ENCODE results near the gene ENTPD1. TPM values are rescaled to one million over a fixed set of nuclear protein-coding genes. Genes with fewer than 3 reads are reported as not detected.
"Not testable (repeated sequence)": the region's sequence is repeated elsewhere in the genome, so short reads cannot be mapped to it uniquely, and the experiment has no call there.

The ENTPD1 gene
- polyA plus RNA-seq, 6 donors from 2014 or later: 39.0 to 59.2 (median 48.9) TPM

DNA sequence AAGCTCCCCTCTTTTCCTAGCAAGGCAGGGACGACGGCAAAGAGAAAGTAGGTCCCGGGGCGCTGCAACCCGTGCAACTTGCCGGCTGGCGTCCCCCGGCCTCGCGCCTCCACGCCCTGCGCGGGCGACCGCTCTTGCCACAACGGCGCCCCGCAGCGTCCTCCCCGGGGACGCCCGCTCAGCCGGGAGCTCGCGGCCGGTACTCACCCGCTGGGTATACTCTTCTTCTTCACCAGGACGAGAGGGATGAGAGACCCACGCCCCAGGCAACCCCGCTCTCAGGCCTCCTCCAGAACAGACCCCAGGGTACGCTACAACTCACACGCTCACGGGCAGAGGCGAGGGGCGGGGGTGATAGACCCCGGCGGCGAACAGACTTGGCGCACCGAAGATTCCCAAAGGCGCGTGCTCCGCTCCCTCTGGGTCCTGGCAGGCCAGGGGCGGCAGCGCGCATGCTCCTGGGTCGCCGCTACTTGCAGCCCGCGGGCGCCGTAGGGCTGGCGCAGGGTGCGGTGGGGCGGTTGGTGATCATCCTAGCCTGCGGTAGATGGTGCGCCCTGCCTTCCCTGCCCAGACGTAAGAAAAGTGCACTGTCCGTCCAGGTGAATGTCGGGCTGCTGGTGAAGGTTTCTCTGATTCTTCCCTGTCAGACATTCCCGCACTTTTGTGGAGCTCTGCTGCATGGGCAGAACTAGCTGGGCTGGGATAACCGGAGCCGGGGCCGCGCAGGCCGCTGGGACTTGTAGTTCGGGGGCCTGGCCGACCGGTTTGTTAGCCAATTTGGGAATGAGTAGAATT is 151.7 kb downstream of the ENTPD1 start, which contains the start of gene CC2D2B:
TSS of gene CC2D2B (plus strand) at position 520 of the 798 bp plus-strand sequence. CDS start 3,349 bp downstream, outside the sequence.
- DNase-seq: peak; percentile 60
- Mint-ChIP-seq H3K27ac (peak within 1 kb of the TSS; percentile 77 to 94 (median 86)), H3K4me1 (peaks cover 15 to 20% (median 15%) of the 10 kb centered on the region in 3 donors), H3K27me3 (no peaks in the 10 kb centered on the region), H3K4me3 (peak within 1 kb of the TSS; percentile 87 to 98 (median 95)), H3K36me3 (no peaks in the 10 kb centered on the region), H3K9me3 (no peaks in the 10 kb centered on the region)
- peak; percentile 83 to 85 for ATAC-seq (ENCODE audit: low read depth in 2 of 2)

DNA sequence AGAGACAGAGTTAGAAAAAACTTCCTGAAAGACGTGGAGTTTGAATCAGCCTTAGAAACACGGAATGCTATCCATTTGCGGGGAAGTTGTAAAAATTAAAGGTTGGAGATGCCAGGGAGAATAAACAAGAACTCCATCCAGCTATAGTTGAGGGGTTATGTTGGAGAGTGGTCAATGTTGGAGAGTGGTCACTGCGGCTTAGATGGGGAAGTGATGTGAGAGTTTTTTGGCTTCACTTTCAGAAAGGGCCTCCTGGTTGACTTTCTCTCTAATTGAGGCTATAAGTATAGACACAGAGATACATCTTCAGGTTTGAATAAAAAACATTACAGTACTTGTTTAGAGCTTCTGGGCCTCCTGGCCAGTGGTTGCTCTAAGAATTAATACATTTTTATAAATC is 152.5 kb downstream of the ENTPD1 start:
- Mint-ChIP-seq H3K27ac (peak overlapping the region in 3 of 6 donors; percentile 20 to 93 (median 77)), H3K9me3 (no peaks in the 10 kb centered on the region), H3K36me3 (no peaks in the 10 kb centered on the region), H3K27me3 (no peaks in the 10 kb centered on the region), H3K4me3 (peak overlapping the region; percentile 65 to 97 (median 94)), H3K4me1 (peaks cover 15 to 20% (median 15%) of the 10 kb centered on the region in 3 donors)
- ATAC-seq (ENCODE audit: low read depth in 2 of 2) (no peak), DNase-seq (no peak)

DNA sequence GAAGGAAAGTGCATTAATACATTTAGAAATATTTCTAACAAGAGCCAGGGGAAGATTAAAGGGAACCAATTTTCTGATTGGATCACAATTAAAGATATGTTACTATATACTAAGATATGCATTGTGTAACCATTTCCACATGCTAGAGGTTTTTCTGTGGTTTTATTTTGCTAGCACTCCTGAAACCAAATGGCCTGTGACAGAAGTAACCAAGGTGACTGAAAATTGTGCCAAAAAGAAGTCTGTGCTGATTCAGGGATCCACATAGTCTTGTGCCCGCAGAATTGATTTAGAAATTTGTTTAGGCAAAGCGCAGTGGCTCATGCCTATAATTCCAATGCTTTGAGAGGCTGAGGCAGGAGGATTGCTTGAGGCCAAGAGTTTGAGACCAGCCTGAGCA is 153.6 kb downstream of the ENTPD1 start:
- Mint-ChIP-seq H3K27ac (no peak overlapping the region), H3K36me3 (no peaks in the 10 kb centered on the region), H3K9me3 (no peaks in the 10 kb centered on the region), H3K4me1 (peaks cover 15 to 20% (median 15%) of the 10 kb centered on the region in 3 donors), H3K4me3 (no peak overlapping the region), H3K27me3 (no peaks in the 10 kb centered on the region)
- ATAC-seq (ENCODE audit: low read depth in 2 of 2) (no peak), DNase-seq (no peak)

DNA sequence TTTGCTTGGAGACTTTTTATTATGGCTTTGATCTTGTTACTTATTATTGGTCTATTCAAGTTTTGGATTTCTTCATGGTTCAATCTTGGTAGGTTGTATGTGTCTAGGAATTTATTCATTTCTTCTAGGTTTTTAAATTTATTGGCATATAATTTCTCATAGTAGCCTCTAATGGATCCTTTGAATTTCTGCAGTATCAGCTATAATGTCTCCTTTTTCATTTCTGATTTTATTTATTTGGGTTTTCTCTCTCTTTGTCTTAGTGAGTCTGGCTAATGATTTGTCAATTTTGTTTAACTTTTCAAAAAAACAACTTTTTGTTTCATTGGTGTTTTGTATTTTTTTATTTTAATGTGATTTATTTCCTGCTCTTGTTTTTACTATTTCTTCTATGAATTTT is 160.1 kb downstream of the ENTPD1 start:
- ATAC-seq (ENCODE audit: low read depth in 2 of 2); H3K27me3 Mint-ChIP-seq; DNase-seq; H3K4me1 Mint-ChIP-seq; H3K27ac Mint-ChIP-seq; H3K4me3 Mint-ChIP-seq; H3K9me3 Mint-ChIP-seq; H3K36me3 Mint-ChIP-seq: not testable (repeated sequence)

Other genes starting within 250 kb of the ENTPD1 start
- under 1 TPM in 2 of 6 donors, not detected in 4; 0.13 to 0.94 TPM for gene SORBS1, start 194.8 kb upstream of the ENTPD1 start, polyA plus RNA-seq (ENCODE audit: low read depth in 6 of 6)
- gene ALDH18A1, start 99.5 kb upstream of the ENTPD1 start, polyA plus RNA-seq (ENCODE audit: low read depth in 6 of 6): 10 to 100 TPM; 32.7 to 61.8 (median 45.5) TPM
- gene TCTN3, start 62.2 kb upstream of the ENTPD1 start, polyA plus RNA-seq (ENCODE audit: low read depth in 6 of 6): 10 to 100 TPM; 22.1 to 42.3 (median 35.2) TPM
- gene CC2D2B, start 151.8 kb downstream of the ENTPD1 start, polyA plus RNA-seq (ENCODE audit: low read depth in 6 of 6): under 1 TPM in 3 of 6 donors, not detected in 3; 0.20 to 0.37 (median 0.22) TPM